ENCODE results near the gene EXOC6B.

DNA sequence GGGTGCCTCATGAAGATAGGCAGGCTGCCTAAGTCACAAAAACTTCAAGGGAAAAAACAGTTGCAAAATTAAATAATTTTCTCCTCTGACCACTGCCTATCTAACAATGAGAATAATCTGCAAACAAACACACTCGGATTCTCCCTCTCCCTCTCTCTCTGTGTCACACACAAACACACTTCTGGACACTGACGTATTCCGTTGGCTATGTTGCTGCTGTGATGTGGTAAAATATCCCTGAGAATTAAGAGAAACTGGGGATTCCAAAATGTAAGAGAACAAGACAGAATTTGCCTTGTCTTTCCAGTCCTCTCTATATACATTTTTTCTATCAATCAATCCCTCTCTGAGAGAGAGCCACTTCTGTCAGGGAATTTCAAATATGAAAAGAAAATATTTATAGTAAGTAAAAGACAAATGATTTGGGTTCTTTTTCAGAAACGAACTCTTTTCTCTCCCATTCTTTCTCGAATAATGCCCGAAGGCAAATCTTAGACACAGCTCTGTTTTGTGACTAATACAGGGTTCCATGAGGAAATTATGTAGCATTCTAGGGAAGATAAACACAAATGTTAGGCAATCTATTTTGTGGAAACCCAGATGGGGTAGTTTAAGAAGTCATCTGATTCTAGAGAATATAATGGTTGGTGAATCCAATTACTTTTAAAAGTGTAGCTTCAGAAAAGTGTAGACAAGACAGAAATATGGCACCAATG lies 367.9 kb downstream of the EXOC6B start:
- TF ChIP-seq, protein P1, sequence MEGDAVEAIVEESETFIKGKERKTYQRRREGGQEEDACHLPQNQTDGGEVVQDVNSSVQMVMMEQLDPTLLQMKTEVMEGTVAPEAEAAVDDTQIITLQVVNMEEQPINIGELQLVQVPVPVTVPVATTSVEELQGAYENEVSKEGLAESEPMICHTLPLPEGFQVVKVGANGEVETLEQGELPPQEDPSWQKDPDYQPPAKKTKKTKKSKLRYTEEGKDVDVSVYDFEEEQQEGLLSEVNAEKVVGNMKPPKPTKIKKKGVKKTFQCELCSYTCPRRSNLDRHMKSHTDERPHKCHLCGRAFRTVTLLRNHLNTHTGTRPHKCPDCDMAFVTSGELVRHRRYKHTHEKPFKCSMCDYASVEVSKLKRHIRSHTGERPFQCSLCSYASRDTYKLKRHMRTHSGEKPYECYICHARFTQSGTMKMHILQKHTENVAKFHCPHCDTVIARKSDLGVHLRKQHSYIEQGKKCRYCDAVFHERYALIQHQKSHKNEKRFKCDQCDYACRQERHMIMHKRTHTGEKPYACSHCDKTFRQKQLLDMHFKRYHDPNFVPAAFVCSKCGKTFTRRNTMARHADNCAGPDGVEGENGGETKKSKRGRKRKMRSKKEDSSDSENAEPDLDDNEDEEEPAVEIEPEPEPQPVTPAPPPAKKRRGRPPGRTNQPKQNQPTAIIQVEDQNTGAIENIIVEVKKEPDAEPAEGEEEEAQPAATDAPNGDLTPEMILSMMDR (conservative IDR thresholded peaks at IDR 0.05): no peak
- TF ChIP-seq EZH2 (IDR thresholded peaks at IDR 0.05; ENCODE audit: low read depth): no peak
